ENCODE data around the gene TBX15.

GRCh38 chr1:118963456-118964430 is 24.4 kb downstream of the TBX15 start:
- TF ChIP-seq, protein P1, sequence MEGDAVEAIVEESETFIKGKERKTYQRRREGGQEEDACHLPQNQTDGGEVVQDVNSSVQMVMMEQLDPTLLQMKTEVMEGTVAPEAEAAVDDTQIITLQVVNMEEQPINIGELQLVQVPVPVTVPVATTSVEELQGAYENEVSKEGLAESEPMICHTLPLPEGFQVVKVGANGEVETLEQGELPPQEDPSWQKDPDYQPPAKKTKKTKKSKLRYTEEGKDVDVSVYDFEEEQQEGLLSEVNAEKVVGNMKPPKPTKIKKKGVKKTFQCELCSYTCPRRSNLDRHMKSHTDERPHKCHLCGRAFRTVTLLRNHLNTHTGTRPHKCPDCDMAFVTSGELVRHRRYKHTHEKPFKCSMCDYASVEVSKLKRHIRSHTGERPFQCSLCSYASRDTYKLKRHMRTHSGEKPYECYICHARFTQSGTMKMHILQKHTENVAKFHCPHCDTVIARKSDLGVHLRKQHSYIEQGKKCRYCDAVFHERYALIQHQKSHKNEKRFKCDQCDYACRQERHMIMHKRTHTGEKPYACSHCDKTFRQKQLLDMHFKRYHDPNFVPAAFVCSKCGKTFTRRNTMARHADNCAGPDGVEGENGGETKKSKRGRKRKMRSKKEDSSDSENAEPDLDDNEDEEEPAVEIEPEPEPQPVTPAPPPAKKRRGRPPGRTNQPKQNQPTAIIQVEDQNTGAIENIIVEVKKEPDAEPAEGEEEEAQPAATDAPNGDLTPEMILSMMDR (IDR thresholded peaks at IDR 0.05; ENCODE audit: low read depth, low read length): no peak
- TF ChIP-seq EZH2phosphoT487 (IDR thresholded peaks at IDR 0.05; ENCODE audit: low read depth): no peak

Measured in OCI-LY3 (cell line).